GM19324 (cell line): Measurements from ENCODE around the gene FOXP1.

ENCODE experiments used
- ATAC-seq: cut with Tn5 transposase; IDR thresholded peaks from one replicate; pipeline ENCODE4 v1.9.1; 2021; ENCODE audit warnings: mild to moderate bottlenecking, moderate library complexity; ENCODE audit not compliant: unreplicated experiment, low FRiP score

FOXP1 gene

DNA sequence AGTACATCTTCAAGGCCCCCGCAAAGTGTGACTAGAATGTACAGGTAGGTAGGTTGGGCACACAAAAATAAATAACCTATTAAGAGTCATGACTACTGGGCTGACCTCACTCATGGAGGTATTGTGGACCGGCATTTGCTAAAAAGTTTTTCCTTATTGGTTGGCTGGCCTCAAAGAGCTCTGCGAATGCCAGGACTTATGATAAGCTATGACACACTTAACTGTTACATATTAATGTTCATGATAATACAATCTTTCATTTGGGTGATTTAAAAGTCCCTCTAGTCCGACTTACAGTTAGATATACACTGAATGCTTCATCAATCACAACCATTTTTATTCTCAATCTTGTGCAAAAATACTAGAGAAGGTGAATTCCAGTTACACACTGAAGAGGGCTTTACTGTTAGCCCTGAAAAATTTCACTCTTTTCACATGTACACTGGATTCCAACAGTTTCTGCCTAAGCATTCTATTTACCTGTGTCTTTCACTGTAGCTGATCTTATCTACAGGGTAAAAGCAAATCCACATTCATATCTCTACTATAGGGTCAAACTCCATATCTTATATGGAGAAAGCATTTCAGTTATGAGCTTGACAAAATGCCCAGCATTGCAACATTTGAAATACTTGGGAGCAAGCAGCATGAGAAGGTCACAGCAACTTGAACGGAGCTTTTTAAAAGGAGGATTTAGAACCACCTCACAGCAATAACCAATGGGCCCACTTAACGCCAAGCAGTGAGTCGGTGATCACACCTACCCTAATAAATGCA lies 329.1 kb downstream of the FOXP1 start:
- no peak for ATAC-seq

- ATAC-seq, result no peak
These were observed 330.4 kb downstream of the FOXP1 start for GRCh38 chr3:71253169-71253568.

DNA sequence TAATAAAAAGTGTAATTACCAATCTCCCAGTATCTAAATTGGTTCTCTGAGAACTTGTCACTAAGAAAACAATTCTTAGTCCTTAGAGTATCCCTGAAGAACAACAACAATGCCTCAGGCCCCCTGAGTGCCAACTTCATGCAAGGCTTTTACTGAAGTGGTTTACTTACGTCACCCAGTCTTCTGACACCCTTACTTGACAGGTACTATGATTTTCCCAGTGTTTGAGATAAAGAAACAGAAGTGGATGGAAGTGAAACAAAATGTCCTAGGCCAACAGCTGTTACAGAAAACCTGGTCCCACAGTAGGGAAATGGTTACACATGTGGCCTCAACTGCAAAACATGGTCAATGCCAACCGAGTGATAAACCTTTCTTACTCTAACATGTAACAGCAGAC lies 331.1 kb downstream of the FOXP1 start:
- ATAC-seq, result no peak

DNA sequence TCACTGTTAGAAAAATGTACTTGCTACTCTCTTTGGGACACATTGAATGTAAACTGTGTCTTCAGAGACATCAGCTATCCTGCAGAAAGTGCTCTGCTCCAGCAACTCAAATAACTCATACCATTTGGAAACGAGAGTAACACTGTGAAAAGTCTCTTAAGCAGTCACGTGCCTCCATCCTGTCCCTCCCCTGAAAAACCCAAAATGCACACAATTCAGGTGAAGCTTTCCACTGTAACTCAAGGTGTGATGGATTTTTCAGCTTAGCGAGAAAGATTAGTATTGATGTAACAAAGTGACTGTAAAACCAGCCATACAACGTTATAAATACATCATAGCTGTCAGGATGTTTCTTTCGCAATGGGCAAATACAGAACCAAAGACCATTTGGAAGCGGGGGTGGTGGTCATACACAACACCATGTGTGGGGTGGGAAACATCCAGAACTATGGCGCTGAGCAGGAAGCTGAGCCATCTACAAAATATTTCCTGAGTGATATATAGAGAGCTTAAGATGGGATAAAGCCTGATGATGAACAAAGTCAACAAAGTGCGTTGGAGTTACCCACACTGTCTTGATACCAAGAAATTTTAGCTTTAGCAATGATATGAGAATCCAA lies 332.3 kb downstream of the FOXP1 start:
- no peak for ATAC-seq

- no peak for ATAC-seq
These were observed 333.5 kb downstream of the FOXP1 start for GRCh38 chr3:71250026-71250425.

DNA sequence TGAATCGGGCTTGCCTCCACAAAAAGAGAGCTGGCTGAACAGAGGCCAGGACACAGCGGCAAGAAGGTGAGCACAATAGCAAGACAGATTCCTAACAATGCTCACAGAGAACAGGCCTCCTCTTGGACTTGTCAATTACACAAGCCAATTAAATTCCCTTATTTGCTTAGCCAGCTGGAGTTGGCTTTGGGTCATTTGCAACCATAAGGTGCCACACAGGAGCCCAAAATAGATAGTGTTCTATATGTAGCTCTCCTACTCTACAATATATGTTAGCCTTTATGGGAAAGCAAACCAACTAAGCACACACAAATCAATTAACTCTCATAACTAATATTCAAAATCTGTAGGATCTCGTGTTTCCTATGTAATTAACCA lies 335.6 kb downstream of the FOXP1 start:
- ATAC-seq, result no peak

GRCh38 chr3:71247221-71247957 lies 336.1 kb downstream of the FOXP1 start:
- no peak for ATAC-seq

DNA sequence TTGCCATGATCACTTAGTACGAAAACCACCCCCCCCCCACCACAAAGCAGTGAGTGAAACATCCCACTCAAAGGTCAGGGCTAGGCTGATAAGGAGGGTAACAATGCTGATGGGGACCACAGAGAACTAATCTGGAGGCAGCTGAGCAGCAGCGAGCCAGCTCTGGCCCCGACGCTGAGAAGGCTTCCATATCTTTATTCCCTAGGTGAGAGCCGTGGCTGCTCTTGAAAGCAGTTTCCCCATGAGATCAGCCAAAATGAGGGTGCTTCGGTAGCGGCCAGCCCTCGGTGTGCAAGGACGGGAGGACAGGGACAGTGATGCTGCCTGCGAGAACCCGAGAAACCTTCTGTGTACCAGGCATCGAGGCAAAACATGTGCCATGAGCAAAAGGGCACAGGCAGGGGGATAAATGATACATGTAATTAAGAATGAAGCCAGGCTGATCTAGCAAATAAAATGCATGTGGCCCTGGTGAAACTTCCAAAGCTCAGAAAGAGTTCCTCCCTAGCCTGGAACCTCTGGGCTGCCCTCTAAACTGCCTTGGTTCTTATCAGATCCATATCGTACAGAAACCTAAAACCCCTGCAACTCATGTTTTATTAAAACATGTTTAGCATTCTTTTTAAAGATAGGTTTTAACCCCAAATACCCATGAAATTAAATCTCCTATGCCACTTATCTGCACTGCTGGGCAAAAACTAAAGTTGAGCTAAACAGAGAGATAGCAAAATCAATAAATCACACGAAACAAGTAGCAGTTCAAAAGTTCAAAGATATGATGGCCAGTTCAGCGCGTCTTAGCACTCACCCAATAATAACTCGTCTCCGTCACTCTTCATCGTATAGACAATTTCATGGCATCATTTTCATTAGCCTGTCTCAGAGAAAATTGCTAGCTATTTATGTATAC lies 337.3 kb downstream of the FOXP1 start:
- ATAC-seq, result no peak

DNA sequence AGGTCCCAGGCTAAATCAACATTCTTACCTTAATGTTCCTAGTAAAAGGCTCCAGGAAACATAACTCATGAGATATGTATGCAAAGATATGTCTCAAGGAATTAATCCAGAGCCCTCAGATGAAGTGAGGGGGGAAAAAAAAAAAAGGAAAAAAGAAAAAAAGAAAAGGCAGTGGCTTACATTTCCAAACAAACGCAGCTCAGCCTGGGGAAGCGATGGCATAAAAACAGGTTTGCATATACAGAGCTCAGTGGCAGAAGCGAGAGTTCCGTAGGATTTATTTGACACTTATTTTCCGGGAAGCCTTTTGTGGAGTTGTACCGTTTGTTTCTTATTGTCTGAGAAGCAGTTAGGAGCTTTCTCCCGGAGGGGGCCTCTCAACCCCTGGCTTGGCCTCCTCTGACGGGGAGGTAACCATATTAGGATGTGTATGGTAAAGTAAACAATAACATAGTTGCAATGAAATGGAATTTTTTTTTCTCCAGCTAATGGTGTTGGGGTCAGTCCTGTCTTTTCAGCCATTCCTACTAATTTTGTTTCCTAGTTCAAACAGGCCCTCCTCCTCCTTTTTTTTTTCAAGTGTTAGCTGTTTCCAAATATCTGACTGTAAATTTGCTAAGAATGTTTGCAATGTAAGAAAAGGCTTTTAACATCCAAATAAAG lies 338.6 kb downstream of the FOXP1 start:
- ATAC-seq, result no peak

- ATAC-seq, result no peak
These were observed 339.2 kb downstream of the FOXP1 start for GRCh38 chr3:71244153-71244825.

DNA sequence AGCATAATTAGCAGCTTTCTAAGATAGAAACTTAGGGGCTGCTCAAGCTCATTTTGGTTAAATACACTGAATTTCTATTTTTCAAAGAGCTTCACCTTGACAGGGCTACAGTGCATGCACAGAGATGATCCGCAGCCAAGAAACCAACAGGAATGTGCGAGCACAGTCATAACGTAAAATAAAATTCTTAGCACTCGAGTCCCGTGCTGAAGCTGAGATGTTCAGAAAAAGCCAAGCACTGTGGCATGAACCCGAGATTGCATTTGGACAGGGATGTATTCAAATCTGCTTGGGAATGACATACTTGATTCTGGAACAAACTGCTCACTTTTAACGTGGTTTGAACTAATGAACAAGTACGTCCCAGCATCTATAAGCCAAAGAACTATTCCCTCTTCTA lies 340.3 kb downstream of the FOXP1 start:
- ATAC-seq, result no peak

GRCh38 chr3:71241981-71242560 lies 341.5 kb downstream of the FOXP1 start:
- ATAC-seq, result no peak

GRCh38 chr3:71241246-71241901 lies 342.2 kb downstream of the FOXP1 start:
- no peak for ATAC-seq

DNA sequence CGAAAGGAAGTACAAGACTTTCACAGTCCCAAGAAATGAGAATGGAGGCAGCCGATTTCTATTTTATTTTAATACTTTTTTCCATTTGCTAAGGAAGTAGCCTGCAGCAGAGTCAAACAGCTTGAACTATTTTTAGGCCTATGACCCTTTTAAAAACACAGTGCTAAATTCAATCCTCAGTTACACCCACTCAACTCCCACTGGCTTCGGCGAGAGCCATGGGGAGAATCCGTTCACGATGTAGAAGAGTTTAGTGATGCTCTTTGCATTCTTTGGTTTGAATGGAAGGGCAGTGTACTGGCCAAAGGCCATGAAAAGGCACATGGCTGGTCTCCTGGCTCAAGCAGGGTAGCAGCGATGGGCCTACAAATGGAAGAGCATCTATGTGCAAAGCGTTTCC lies 343.5 kb downstream of the FOXP1 start:
- no peak for ATAC-seq

DNA sequence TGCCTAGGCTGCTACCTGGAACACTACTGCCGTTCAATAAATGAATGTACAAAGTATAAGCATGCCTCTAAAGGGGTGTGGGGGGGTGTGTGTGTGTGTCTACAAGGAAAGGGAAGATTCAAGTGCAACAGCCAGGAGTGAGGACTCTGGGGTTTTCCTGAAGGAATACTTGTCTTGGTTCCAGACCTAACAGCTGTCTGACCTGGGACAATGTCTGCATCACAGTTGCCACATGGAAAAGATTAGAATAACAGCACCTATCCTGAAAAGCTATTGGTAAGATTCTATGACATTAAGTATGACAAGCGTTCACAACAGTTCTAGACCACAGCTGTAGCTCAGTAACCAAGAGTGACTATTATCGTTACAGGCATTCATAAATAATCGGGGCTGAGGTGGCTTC lies 345.2 kb downstream of the FOXP1 start:
- no peak for ATAC-seq

DNA sequence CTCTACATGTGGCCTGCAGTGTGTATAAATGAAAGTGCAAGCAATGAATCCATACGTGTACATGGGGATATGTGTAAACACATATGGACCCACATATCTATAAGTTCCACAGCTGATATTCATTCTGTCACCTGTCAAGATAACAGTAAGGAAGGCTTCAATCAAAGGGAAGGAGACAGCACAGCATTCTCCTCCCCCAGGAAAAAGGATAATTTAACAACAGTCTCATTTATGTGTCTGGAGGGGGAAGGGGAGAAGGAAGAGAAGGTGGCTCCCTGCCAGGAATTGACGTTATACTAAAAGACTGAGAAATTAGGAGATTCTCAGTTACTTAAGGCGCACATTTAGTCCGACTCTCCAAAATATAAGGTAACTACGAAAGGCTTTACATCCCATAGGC lies 345.9 kb downstream of the FOXP1 start:
- ATAC-seq, result no peak

- no peak for ATAC-seq
These were observed 347.7 kb downstream of the FOXP1 start for GRCh38 chr3:71235846-71236245.

- no peak for ATAC-seq
These were observed 350.6 kb downstream of the FOXP1 start for GRCh38 chr3:71232895-71233294.
